H9 (cell line): ENCODE data around the gene VPS4A. TPM values are rescaled to one million over a fixed set of nuclear protein-coding genes. Genes with fewer than 3 reads are reported as not detected.

ENCODE experiments used
- DNase-seq: peaks from one replicate; pipeline ENCODE4 v3.0.0-alpha.2; 2017
- H2AFZ ChIP-seq: one replicate; pipeline ENCODE4 v1.6.1; 2013; ENCODE audit warnings: mild to moderate bottlenecking, low read length, control low read depth, moderate library complexity
- H2AK5ac ChIP-seq: 2 replicates; pipeline ENCODE4 v1.6.1; 2013; ENCODE audit warnings: low read length, control low read depth, mixed read lengths; ENCODE audit not compliant: insufficient read length
- H2BK120ac ChIP-seq: one replicate; pipeline ENCODE4 v1.6.1; 2013; ENCODE audit warnings: low read depth, mild to moderate bottlenecking, low read length, control low read depth, inconsistent platforms; ENCODE audit not compliant: poor library complexity, severe bottlenecking
- H2BK12ac ChIP-seq: 2 replicates; pipeline ENCODE4 v1.6.1; 2013; ENCODE audit warnings: low read length, control low read depth, mixed read lengths, low read depth; ENCODE audit not compliant: insufficient read length
- H2BK15ac ChIP-seq: 2 replicates; pipeline ENCODE4 v1.6.1; 2013; ENCODE audit warnings: low read depth, low read length, control low read depth
- H2BK20ac ChIP-seq: one replicate; pipeline ENCODE4 v1.6.1; 2013; ENCODE audit warnings: low read depth, mild to moderate bottlenecking, low read length, control low read depth, inconsistent platforms; ENCODE audit not compliant: poor library complexity, severe bottlenecking
- H2BK5ac ChIP-seq: 2 replicates; pipeline ENCODE4 v1.6.1; 2013; ENCODE audit warnings: low read length, control low read depth, mixed read lengths; ENCODE audit not compliant: insufficient read length
- H3K14ac ChIP-seq: 2 replicates; pipeline ENCODE4 v1.6.1; 2013; ENCODE audit warnings: low read length, control low read depth; ENCODE audit not compliant: insufficient read depth
- H3K18ac ChIP-seq: 2 replicates; pipeline ENCODE4 v1.6.1; 2013; ENCODE audit warnings: low read depth, mild to moderate bottlenecking, mixed read lengths, low read length, control low read depth; ENCODE audit not compliant: insufficient read length
- H3K23ac ChIP-seq: 2 replicates; pipeline ENCODE4 v1.6.1; 2013; ENCODE audit warnings: low read length, control low read depth, mixed read lengths, low read depth; ENCODE audit not compliant: insufficient read length
- H3K23me2 ChIP-seq: 2 replicates; pipeline ENCODE4 v1.6.1; 2013; ENCODE audit warnings: low read depth, mild to moderate bottlenecking, mixed read lengths, low read length, control low read depth; ENCODE audit not compliant: insufficient read length, poor library complexity, severe bottlenecking
- H3K27ac ChIP-seq: 2 replicates; pipeline ENCODE4 v1.5.1; 2013; ENCODE audit warnings: low read length, control low read depth, mixed read lengths, low read depth; ENCODE audit not compliant: insufficient read length
- H3K27me3 ChIP-seq: 2 replicates; pipeline ENCODE4 v1.6.1; 2013; ENCODE audit warnings: low read length, control low read depth, inconsistent platforms; ENCODE audit not compliant: insufficient read depth
- H3K4ac ChIP-seq: 2 replicates; pipeline ENCODE4 v1.6.1; 2013; ENCODE audit warnings: low read depth, mild to moderate bottlenecking, control low read depth, inconsistent platforms, low read length, moderate library complexity
- H3K4me1 ChIP-seq: 2 replicates; pipeline ENCODE4 v1.6.1; 2013; ENCODE audit warnings: low read length, control low read depth, inconsistent platforms; ENCODE audit not compliant: insufficient read depth
- H3K4me2 ChIP-seq: 2 replicates; pipeline ENCODE4 v1.6.1; 2013; ENCODE audit warnings: low read length, control low read depth, mixed read lengths; ENCODE audit not compliant: insufficient read length, insufficient read depth
- H3K56ac ChIP-seq: 2 replicates; pipeline ENCODE4 v1.6.1; 2013; ENCODE audit warnings: low read depth, mild to moderate bottlenecking, mixed read lengths, low read length, control low read depth; ENCODE audit not compliant: insufficient read length
- H3K79me1 ChIP-seq: 2 replicates; pipeline ENCODE4 v1.6.1; 2013; ENCODE audit warnings: low read depth, mild to moderate bottlenecking, moderate library complexity, low read length, control low read depth, inconsistent platforms; ENCODE audit not compliant: insufficient read depth, poor library complexity, severe bottlenecking
- H3K79me2 ChIP-seq: 2 replicates; pipeline ENCODE4 v1.6.1; 2013; ENCODE audit warnings: low read length, control low read depth, inconsistent platforms; ENCODE audit not compliant: insufficient read depth
- H3K9ac ChIP-seq: 2 replicates; pipeline ENCODE4 v1.6.1; 2013; ENCODE audit warnings: low read length, control low read depth, mixed read lengths; ENCODE audit not compliant: insufficient read length; ENCODE audit errors: extremely low read depth
- H3K9me3 ChIP-seq: one replicate; pipeline ENCODE4 v1.6.1; 2013; ENCODE audit warnings: low read depth, low read length, inconsistent platforms; ENCODE audit not compliant: control insufficient read depth
- H3T11ph ChIP-seq: one replicate; pipeline ENCODE4 v1.6.1; 2013; ENCODE audit warnings: mild to moderate bottlenecking, low read length, control low read depth, inconsistent platforms
- H4K20me1 ChIP-seq: one replicate; pipeline ENCODE4 v1.6.1; 2013; ENCODE audit not compliant: control insufficient read depth, insufficient read length, insufficient read depth
- H4K5ac ChIP-seq: 2 replicates; pipeline ENCODE4 v1.6.1; 2013; ENCODE audit warnings: low read depth, mild to moderate bottlenecking, mixed read lengths, low read length, control low read depth; ENCODE audit not compliant: insufficient read length
- H4K8ac ChIP-seq: replicated peaks from 2 replicates; pipeline ENCODE4 v1.6.1; 2013; ENCODE audit warnings: low read length, control low read depth, mixed read lengths, low read depth; ENCODE audit not compliant: insufficient read length
- H4K91ac ChIP-seq: 2 replicates; pipeline ENCODE4 v1.6.1; 2013; ENCODE audit warnings: low read depth, mild to moderate bottlenecking, moderate library complexity, mixed read lengths, low read length, control low read depth; ENCODE audit not compliant: insufficient read length
- H3K27ac Mint-ChIP-seq, 3 experiments: 2 replicates in 2 of 3; 3 replicates in 1 of 3; pipeline ENCODE4 v1.8.0; 2020 to 2021; ENCODE audit warnings: mixed read lengths in 3 of 3, mild to moderate bottlenecking in 1 of 3, moderate library complexity in 1 of 3
- H3K27me3 Mint-ChIP-seq: 2 replicates; pipeline ENCODE4 v1.8.0; 2021; ENCODE audit warnings: low read depth, mild to moderate bottlenecking, moderate library complexity, mixed read lengths
- H3K36me3 Mint-ChIP-seq, 3 experiments: 2 replicates in 2 of 3; 3 replicates in 1 of 3; pipeline ENCODE4 v1.8.0; 2020 to 2021; ENCODE audit warnings: low read depth in 3 of 3, mixed read lengths in 3 of 3; ENCODE audit not compliant: insufficient read depth in 1 of 3
- H3K4me1 Mint-ChIP-seq, 2 experiments: 2 replicates each; pipeline ENCODE4 v1.8.0; 2020; ENCODE audit warnings: mixed read lengths in 2 of 2
- H3K4me3 Mint-ChIP-seq, 2 experiments: 2 replicates in 1 of 2; 3 replicates in 1 of 2; pipeline ENCODE4 v1.8.0; 2020 to 2021; ENCODE audit warnings: mild to moderate bottlenecking in 2 of 2, mixed read lengths in 2 of 2, moderate library complexity in 1 of 2
- H3K9me3 Mint-ChIP-seq, 2 experiments: 2 replicates in 1 of 2; 3 replicates in 1 of 2; pipeline ENCODE4 v1.8.0; 2020; ENCODE audit warnings: mild to moderate bottlenecking in 2 of 2, mixed read lengths in 2 of 2, moderate library complexity in 1 of 2
- WGBS: extraction: QIAGEN DNeasy Blood & Tissue Kit; methylation state at CpG from one replicate; pipeline ENCODE4 v1.1.7; 2013; ENCODE audit warnings: missing lambda C conversion rate, low lambda C conversion rate, mixed read lengths; ENCODE audit not compliant: insufficient read length; ENCODE audit errors: extremely low coverage; 5-methylcytosine and 5-hydroxymethylcytosine counted together
- total RNA-seq: library from RNA; stranded (reverse); gene quantifications from 2 replicates; pipeline ENCODE4 v1.2.1, GENCODE V29; 2021
- TF ChIP-seq, protein P1 (sequence below): fragments of 200-600 bp; sonication (generic); conservative IDR thresholded peaks from 3 replicates; pipeline ENCODE4 v1.8.0; 2021; ENCODE audit warnings: antibody characterized with exemption, mild to moderate bottlenecking

VPS4A gene
- total RNA-seq, 1 experiment from 2014 or later, result 27.1 TPM

- no peak overlapping the region for H3K9ac ChIP-seq
- H4K8ac ChIP-seq, result no peak overlapping the region
- H3K27ac ChIP-seq, result no peak overlapping the region
- no peak overlapping the region for H4K5ac ChIP-seq
- H3K4ac ChIP-seq, result no peak overlapping the region
- no peaks in the 10 kb centered on the region for H3K23me2 ChIP-seq
- H2BK12ac ChIP-seq, result no peak overlapping the region
- no peaks in the 10 kb centered on the region for H3K9me3 Mint-ChIP-seq
- no peak overlapping the region for H3K14ac ChIP-seq
- no peak overlapping the region for H2BK15ac ChIP-seq
- DNase-seq, result no peak
- H3K4me1 ChIP-seq, result no peaks in the 10 kb centered on the region
- H3K9me3 ChIP-seq, result no peaks in the 10 kb centered on the region
- no peaks in the 10 kb centered on the region for H3K27me3 ChIP-seq
- H3T11ph ChIP-seq, result no peak overlapping the region
- H3K4me3 Mint-ChIP-seq, result no peak overlapping the region
- no CpG with 5 or more reads among the region's 3 CpGs for WGBS
- no peak overlapping the region for H2BK20ac ChIP-seq
- H3K27me3 Mint-ChIP-seq, result no peaks in the 10 kb centered on the region
- no peak overlapping the region for H3K56ac ChIP-seq
- no peak overlapping the region for H2AFZ ChIP-seq
- TF ChIP-seq, protein P1, sequence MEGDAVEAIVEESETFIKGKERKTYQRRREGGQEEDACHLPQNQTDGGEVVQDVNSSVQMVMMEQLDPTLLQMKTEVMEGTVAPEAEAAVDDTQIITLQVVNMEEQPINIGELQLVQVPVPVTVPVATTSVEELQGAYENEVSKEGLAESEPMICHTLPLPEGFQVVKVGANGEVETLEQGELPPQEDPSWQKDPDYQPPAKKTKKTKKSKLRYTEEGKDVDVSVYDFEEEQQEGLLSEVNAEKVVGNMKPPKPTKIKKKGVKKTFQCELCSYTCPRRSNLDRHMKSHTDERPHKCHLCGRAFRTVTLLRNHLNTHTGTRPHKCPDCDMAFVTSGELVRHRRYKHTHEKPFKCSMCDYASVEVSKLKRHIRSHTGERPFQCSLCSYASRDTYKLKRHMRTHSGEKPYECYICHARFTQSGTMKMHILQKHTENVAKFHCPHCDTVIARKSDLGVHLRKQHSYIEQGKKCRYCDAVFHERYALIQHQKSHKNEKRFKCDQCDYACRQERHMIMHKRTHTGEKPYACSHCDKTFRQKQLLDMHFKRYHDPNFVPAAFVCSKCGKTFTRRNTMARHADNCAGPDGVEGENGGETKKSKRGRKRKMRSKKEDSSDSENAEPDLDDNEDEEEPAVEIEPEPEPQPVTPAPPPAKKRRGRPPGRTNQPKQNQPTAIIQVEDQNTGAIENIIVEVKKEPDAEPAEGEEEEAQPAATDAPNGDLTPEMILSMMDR, result no peak
- no peak overlapping the region for H3K4me2 ChIP-seq
- H2BK5ac ChIP-seq, result no peak overlapping the region
- no peak overlapping the region for H3K23ac ChIP-seq
- no peak overlapping the region for H2BK120ac ChIP-seq
- no peak overlapping the region for H4K91ac ChIP-seq
- no peak overlapping the region for H3K27ac Mint-ChIP-seq
- H2AK5ac ChIP-seq, result no peak overlapping the region
- H3K4me1 Mint-ChIP-seq, result peaks cover 0 to 1% of the 10 kb centered on the region in 2 experiments; a peak in 1 of 4 replicates
- peaks cover 7 to 21% (median 19%) of the 10 kb centered on the region in 3 experiments; a peak in 5 of 7 replicates for H3K36me3 Mint-ChIP-seq
- H4K20me1 ChIP-seq, result no peaks in the 10 kb centered on the region
- H3K79me2 ChIP-seq, result no peaks in the 10 kb centered on the region
- H3K79me1 ChIP-seq, result no peaks in the 10 kb centered on the region
- H3K18ac ChIP-seq, result no peak overlapping the region
Measured at GRCh38 chr16:69270395-69270794, 40.8 kb upstream of the VPS4A start.
